ENCODE data around the gene MED26. TPM values are rescaled to one million over a fixed set of nuclear protein-coding genes. Genes with fewer than 3 reads are reported as not detected.
"Not testable (repeated sequence)": the region's sequence is repeated elsewhere in the genome, so short reads cannot be mapped to it uniquely, and the experiment has no call there.

The MED26 gene
- total RNA-seq, 1 donor: 9.2 TPM

DNA sequence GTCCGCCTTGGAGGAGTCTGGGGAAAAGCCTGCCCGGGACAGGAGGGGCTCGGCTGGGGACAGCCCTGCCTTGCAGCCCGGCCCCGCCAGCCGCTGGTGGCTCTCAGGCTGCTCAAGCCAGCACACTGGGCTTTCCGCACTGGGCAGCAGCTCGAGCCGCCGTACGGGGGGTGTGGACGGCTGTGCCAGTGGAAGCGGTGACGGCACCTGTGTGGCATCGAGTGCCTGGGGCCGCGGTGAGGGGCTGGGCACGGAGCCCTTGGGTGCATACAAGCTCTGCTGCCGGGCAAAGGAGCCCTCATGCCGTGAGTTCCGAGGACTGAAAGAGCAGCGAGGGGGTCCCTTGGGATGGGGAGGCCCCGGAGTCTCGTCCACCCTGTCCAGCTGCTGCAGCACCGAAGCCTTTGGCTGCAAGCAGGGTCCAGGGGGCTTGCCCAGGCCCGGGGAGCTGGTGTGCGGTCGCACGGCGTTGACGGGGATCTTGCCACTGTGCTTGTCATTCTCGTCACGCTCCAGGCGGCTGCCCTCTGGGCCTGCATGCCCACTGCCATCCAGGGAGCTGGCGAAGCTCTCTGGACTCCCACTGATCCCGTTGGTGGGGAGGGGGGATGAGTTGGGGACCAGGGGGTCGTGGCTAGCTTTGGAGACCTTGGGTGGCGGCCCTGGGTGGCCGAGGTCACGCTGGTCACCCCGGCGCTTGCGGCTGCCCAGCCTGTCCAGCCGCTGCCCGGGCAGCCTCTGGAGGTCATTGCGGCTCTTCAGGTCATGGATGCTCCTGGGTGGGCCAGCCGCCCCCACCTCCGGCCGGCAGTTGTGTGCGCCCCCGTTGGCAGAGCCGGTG lies 51.1 kb downstream of the MED26 start:
- no peak for DNase-seq (ENCODE audit: low read depth in 2 of 3, low spot score in 2 of 3)

DNA sequence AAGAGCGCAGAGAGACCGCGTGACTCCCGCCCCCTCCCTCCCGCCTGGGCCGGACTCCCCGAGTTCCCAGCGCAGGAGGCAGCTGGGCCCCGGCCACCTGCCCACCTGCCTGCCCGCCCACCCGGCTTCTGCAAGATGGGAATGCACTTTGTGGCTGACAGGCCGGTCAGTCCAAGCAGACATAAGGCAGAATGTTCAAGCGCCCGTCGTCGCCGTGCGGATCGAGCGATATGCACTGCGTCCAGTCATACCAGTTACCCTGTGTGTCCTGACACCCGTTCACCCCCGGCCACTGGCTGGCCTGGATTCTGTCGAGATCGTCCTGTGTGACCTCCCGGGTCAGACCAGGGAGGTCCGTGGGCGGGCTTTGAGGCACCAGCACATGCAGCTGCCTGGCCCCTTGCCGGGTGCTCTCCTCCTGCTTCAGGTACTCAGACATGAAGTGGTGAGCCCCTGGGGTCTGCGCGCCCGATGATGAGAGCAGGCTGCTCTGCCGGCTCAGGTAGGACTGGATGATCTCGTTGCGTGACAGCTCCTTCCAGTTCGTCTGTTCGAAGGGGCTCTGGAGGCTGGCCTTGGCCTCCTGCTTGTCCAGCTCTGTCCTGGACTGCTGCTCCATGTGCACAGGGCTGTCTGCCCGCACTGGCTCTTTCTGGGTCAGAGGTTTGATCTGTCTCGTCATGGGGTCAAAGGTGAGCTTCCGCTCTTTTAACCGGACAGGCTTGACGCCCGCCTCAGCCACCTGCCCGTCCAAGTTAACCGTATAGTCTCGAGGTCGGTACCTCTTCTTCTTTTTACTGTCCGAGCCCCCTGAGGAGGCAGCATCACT lies 51.9 kb downstream of the MED26 start:
- no peak for DNase-seq (ENCODE audit: low read depth in 2 of 3, low spot score in 2 of 3)

DNA sequence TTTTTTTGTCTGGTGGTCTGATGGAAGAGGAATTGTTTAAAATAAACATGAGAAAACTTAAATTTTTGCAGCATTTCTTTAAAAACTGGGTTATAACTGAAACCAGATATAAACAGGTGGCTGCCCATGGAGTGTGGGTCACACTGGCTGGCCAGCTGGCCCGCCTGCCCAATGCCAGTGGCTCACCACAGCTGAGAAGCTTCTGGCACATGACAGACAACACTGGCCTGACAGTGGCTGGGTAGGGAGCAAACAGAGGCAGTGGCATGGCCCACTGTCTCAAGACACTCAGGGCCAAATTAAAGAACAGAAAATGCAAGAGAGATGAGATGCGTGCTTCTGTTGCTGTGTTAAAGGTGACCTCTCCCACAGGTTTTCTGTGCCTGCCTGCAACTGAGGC lies 52.7 kb downstream of the MED26 start:
- DNase-seq (ENCODE audit: low read depth in 2 of 3, low spot score in 2 of 3): no peak

DNA sequence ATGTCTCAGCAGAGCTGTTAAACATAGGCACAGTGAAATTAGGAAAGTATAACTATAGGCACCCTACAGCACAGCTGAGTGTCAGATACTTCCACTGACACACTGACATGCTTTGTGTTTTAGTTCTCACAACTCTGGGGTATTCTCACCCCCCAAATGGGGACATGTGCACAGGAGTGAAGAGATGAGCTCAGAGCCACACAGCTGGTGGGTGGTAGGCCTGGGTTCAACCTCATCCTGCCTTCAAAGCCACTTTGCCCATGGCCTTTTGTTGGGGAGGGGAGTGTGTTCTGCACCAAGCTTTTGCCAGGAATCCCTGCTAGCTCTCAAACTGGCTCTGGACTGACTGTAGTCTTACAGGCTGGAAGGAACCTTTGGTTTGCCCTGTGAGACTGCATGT lies 54.1 kb downstream of the MED26 start:
- no peak for DNase-seq (ENCODE audit: low read depth in 2 of 3, low spot score in 2 of 3)

DNA sequence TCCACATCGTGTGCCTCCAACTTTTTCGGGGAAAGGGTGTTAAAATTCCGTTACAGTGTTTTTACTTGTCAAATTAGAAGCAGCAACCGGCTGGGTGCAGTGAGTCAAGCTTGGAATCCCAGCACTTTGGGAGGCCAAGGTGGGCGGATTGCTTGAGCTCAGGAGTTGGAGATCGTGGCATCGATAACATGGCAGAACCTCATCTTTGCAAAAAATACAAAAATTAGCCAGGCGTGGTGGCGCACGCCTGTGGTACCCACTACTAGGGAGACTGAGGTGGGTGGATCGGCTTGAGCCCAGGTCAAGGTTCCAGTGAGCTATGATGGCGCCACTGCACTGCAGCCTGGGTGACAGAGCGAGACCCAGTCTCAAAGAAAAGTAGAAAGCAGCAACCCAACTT lies 54.7 kb downstream of the MED26 start:
- no peak for DNase-seq (ENCODE audit: low read depth in 2 of 3, low spot score in 2 of 3)

DNA sequence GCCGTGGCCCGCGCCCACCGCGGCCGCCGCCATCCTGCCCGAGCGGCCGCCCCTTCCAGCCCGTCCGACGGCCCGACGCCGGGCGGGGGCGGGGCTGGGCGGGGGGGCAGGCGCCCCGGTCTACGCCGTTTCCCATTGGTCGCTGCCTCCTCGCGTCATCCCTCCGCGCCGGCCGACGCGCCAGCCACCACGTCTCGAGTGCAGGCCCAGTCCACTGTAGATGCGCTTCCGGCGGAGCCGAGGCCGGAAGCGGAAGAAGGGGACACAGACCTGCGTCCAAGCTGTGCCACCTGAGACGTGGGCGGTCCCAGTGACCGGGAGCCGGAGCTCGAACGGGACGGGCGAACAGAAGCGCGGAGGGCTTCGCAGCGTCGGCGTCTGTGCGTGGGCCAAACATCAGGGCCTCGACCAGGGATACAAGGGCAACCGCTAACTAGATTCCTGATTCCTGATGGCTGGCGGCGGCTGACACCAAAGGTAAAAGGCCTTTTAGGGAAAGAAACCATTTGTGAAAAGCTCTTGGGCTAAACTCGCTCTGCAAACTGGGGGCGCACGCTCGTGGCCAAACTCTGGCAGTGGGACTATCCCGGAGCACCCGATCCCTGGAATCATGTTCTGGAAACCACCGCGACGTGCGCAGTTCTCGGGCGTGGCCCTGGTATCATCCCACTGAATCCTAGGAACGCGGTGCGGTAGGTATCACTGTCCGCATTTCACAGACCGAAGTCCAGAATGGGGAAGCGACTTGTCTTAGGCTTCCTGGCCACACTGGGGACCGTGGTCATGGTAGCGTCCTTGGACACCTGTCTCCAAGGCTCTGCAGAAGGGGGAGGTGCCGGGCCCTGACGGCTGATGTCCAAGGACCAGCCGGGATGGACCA lies 55.4 kb downstream of the MED26 start, which contains the start of gene SLC35E1:
TSS of gene SLC35E1 (minus strand) at position 84 of the 880 bp plus-strand sequence. CDS start at position 33, 51 bp downstream.
- DNase-seq (ENCODE audit: low read depth in 2 of 3, low spot score in 2 of 3): peak; percentile 75 to 95 (median 92)

DNA sequence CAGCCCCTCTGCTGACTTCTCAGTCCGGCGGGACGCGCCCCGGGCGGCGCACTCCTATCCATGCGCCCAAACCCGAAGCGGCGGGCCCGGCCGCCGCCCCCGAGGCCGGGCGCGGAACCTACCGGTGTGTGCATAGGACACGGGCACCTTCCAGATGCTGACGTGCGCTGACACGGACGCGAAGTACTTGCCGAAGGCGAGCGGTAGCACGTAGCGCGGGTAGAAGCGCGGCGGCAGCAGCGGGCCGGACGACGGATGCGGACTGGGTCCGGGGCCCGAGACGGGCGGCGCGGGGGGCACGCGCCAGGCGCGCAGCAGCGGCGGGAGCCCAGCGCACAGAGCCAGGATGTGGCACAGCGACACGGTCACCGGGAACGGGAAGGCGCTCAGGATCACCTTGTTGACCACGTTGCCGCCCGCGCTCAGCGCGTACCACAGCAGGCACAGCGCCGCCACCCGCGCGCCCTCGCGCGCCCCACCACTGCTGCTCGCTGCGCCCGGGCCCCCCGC lies 56.1 kb downstream of the MED26 start:
- no peak for DNase-seq (ENCODE audit: low read depth in 2 of 3, low spot score in 2 of 3)

DNA sequence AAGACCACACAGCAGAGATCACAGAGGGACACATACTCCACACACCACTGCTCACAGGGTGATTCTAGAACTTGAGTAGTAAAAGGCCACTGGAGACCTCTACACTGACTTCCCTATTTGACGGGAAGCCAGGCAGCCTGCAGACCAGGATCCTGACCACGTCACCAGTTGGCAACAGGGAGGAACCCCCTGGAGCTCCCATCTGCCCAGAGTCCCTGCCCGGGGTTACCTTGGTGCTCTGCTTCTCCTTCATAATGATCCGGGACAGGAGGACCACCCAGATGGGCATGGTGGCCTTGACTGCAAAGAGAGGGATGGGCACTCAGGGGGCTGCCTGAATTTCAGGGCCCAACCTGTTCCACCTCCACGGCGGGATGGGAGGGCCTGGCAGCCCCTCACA lies 56.7 kb downstream of the MED26 start:
- DNase-seq (ENCODE audit: low read depth in 2 of 3, low spot score in 2 of 3): peak in 2 of 3 donors; percentile 54 to 68

DNA sequence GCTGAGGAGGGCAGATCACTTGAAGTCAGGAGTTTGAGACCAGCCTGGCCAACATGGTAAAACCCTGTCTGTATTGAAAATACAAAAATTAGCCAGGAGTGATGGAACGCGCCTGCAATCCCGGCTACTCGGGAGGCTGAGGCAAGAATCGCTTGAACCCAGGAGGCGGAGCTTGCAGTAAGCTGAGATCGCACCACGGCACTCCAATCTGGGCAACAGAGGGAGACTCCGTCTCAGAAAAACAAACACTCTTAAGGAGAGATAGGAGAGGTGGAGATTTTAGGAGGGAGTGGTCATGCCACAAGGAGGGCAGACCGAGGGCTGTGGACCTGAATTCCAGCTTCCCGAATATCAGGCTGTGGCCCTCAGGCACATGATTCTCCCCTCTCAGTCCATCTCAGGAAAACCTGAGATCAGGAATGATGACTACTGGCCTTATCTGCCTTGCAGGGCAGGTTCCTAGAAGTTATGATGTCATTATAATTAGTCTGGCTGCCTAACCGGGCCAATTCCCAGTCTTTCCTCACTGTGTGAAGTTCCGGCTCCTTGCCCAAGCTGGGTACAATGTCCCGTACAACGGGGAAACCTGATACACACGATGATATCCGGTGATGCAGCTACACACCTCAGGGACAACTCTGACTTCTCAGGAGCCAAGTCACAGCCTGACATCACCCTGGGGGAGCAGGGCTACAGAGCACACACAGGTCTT lies 58.2 kb downstream of the MED26 start:
- DNase-seq (ENCODE audit: low read depth in 2 of 3, low spot score in 2 of 3): no peak

DNA sequence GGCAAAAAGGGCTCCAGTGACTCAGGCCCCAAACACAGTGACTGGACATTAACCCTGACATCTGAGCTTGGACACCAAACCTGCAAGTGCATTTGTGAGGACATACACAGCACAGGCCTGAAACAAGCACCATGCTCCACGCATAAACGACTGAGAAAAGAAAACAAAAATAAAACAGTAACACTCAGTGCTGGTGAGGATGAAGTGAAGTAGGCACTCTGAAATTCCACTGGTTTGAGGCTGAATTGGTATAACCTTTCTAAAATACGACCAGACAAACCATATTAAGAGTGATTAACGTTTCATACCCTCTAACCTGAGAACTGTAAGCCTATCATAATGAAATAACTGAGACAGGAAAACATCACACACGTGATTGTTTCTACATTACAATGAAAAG lies 61.3 kb downstream of the MED26 start:
- no peak for DNase-seq (ENCODE audit: low read depth in 2 of 3, low spot score in 2 of 3)

DNA sequence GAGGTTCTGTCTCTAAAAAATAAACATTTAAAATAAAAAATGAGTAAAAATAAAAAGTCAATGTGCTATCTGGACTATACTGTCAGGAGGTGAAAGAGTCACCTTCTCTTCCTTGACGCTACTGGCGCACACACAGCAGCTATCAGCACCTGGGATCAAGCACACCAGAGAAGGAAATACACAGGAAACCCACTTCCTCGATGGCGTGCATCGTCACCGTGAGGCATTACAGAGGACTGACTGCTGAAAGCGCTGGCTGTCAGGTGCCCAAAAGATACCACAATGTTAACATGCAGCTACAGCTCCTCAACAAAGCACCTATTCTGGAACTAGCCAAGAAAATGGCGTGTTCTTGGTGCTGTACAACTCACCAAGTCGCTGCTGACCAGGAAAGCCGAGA lies 61.8 kb downstream of the MED26 start:
- peak; percentile 68 to 97 (median 92) for DNase-seq (ENCODE audit: low read depth in 2 of 3, low spot score in 2 of 3)

DNA sequence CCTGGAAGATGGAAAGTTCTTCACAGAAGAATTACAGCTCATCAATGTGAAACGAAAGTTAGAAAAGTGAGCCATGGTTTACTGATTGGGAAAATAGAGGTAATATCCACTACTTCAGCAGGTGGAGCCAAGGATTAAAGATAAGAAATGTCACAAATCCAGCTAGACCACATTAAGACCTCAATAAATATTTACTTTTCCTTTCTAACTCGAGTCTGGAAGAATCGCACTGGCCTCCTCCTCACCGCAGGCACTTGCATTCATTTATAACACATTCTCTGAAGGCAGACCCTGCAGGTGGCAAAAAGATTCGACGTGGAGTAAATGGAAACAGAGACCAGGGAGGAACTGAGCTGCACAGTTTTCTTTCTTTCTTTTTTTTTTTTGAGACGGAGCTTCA lies 63.2 kb downstream of the MED26 start:
- DNase-seq (ENCODE audit: low read depth in 2 of 3, low spot score in 2 of 3): no peak

DNA sequence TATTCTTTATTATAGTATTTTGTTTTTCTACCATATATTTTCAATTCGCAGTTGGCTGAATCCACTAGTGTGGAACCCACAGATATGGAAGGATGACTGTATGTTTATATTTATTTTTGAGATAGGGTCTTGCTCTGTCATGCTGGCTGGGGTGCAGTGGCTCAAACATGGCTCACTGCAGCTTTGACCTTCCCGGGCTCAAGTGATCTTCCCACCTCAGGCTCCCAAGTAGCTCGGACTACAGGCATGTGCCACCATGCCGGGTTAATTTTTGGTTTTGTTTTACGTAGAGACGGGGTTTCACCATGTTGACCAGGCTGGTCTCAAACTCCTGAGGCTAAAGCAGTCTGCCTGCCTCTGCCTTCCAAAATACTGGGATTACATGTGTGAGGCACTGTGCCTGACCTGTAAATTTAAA lies 65.4 kb downstream of the MED26 start:
- no peak for DNase-seq (ENCODE audit: low read depth in 2 of 3, low spot score in 2 of 3)

DNA sequence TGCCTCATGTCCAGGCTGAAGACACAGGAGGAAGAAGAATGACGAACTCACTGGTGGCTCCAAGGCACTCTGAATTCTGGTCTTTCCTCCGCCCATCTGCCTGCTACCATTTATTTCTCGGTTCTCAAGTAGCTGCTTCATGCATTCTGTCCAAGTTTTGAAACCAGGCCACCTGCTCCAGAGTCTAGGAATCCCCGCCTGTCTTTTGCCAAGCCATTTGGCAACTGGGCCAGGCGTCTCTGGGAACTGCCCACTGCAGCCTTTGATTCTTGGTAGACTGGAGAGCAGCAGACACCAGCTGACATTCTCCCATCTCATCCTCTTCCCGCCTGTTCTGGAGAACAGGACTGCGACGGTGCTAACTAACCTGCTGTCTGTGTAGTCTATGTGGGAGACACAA lies 66.6 kb downstream of the MED26 start:
- DNase-seq (ENCODE audit: low read depth in 2 of 3, low spot score in 2 of 3): no peak

DNA sequence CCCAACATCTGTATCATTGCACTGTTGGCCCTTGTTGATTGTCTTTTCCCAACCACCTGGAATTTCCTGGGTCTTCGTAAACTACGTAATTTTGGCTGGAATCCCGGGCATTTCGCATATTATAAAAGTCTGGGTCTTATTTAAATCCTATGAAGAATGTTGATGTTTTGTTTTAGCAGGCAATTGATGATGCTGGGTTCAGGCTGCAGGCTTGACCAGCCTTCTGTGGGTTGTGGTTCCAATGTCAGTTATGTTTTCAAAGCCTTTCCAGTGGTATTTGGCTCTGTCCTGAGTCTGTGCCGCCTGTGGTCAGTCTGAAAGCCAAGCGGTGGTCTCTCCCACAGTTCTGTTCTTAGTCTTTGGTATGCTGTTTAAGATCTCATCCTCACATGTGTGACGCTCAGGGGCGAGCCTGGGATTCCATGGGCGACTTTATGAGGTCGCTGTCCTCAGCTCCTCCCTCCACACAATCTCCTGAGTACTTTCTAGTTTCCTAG lies 68.2 kb downstream of the MED26 start:
- DNase-seq (ENCODE audit: low read depth in 2 of 3, low spot score in 2 of 3): no peak

DNA sequence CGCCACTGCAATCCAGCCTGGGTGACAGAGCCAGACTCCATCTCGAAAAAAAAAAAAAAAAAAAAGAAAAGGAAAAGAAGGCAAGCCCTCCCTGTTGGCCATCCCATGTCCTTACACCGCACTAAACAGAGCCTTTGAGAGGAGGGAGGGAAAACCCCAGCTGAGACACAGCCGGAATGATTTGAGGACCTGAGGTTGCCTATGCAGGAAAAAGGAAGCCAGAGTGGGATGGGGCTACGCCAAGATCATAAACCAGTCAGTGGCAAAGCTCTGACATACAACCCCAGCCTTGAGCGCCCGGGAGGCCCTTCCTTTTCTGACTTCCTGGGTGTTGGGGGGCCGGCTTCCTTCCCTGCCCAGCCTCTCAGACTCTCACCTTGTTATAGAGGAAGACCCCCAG lies 73.2 kb downstream of the MED26 start:
- peak in 2 of 3 donors; percentile 13 to 37 for DNase-seq (ENCODE audit: low read depth in 2 of 3, low spot score in 2 of 3)

DNA sequence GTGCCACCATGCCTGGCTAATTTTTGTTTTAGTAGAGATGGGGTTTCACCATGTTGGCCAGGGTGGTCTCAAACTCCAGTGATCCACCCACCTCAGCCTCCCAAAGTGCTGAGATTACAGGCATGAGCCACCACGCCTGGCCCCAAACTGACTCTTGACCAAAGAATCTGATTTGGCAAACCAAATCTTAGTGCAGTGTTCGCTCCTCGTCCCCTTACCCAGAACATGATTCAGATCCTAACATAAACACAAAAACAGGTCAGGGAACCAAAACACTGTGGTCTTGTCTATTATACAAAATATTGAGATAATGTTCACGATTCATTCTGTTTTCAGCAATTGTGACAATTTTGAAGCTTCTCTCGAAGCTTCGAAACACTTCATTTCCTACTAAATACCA lies 76.1 kb downstream of the MED26 start:
- not testable (repeated sequence) for DNase-seq (ENCODE audit: low read depth in 2 of 3, low spot score in 2 of 3)

DNA sequence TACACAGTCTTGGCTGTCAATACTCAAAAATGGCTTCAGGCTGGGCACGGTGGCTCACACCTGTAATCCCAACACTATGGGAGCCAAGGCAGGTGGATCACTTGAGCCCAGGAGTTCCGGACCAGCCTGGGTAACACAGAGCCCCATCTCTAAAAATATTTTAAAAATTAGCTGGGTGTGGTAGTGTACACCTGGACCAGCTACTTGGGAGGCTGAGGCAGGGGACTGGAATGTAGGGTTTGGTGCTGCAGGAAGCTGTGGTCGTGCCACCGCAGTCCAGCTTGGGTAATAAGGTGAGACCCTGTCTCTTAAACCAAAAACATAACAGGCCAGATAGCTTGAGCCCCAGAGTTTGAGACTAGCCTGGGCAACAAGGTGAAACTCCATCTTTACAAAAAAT lies 79.0 kb downstream of the MED26 start:
- no peak for DNase-seq (ENCODE audit: low read depth in 2 of 3, low spot score in 2 of 3)

DNA sequence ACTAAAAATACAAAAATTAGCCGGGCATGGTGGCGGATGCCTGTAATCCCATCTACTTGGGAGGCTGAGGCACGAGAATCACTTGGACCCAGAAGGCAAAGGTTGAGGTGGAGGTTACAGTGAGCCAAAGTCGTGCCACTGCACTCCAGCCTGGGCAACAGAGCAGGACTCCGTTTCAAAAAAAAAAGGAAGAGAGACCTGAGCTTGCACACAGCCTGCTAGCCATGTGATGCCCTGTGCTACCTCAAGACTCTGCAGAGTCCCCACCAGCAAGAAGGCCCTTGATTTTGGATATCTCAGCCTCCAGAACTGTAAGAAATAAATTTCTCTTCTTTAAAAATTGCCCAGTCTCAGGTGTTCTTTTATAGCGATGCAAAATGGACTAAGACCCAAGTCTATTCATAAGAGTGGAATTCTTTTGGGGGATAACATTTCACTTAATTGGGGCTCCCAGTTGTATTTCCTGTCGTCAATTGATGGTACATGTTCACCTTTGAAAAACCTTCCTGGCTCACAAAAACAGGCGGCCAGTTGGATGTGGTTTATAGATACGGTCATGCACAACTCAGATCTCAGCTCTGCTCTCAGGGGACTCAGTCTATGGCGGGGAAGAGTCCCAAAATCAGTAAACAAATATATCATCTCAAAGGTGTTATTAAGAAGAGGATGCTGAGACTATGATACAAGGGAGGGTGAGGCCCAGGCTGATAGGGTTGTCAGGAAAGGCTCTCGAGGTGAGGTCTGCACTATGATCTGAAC lies 83.4 kb downstream of the MED26 start:
- no peak for DNase-seq (ENCODE audit: low read depth in 2 of 3, low spot score in 2 of 3)

All from hematopoietic multipotent progenitor cell (in vitro differentiated cells).